H9 (cell line): ENCODE measurements around the gene FOSL2. TPM values are rescaled to one million over a fixed set of nuclear protein-coding genes. Genes with fewer than 3 reads are reported as not detected.

Experiments used
- DNase-seq: peaks from one replicate; pipeline ENCODE4 v3.0.0-alpha.2; 2017
- H2AFZ ChIP-seq: one replicate; pipeline ENCODE4 v1.6.1; 2013; ENCODE audit warnings: mild to moderate bottlenecking, low read length, control low read depth, moderate library complexity
- H2AK5ac ChIP-seq: 2 replicates; pipeline ENCODE4 v1.6.1; 2013; ENCODE audit warnings: low read length, control low read depth, mixed read lengths; ENCODE audit not compliant: insufficient read length
- H2BK120ac ChIP-seq: one replicate; pipeline ENCODE4 v1.6.1; 2013; ENCODE audit warnings: low read depth, mild to moderate bottlenecking, low read length, control low read depth, inconsistent platforms; ENCODE audit not compliant: poor library complexity, severe bottlenecking
- H2BK12ac ChIP-seq: 2 replicates; pipeline ENCODE4 v1.6.1; 2013; ENCODE audit warnings: low read length, control low read depth, mixed read lengths, low read depth; ENCODE audit not compliant: insufficient read length
- H2BK15ac ChIP-seq: 2 replicates; pipeline ENCODE4 v1.6.1; 2013; ENCODE audit warnings: low read depth, low read length, control low read depth
- H2BK20ac ChIP-seq: one replicate; pipeline ENCODE4 v1.6.1; 2013; ENCODE audit warnings: low read depth, mild to moderate bottlenecking, low read length, control low read depth, inconsistent platforms; ENCODE audit not compliant: poor library complexity, severe bottlenecking
- H2BK5ac ChIP-seq: 2 replicates; pipeline ENCODE4 v1.6.1; 2013; ENCODE audit warnings: low read length, control low read depth, mixed read lengths; ENCODE audit not compliant: insufficient read length
- H3K14ac ChIP-seq: 2 replicates; pipeline ENCODE4 v1.6.1; 2013; ENCODE audit warnings: low read length, control low read depth; ENCODE audit not compliant: insufficient read depth
- H3K18ac ChIP-seq: 2 replicates; pipeline ENCODE4 v1.6.1; 2013; ENCODE audit warnings: low read depth, mild to moderate bottlenecking, mixed read lengths, low read length, control low read depth; ENCODE audit not compliant: insufficient read length
- H3K23ac ChIP-seq: 2 replicates; pipeline ENCODE4 v1.6.1; 2013; ENCODE audit warnings: low read length, control low read depth, mixed read lengths, low read depth; ENCODE audit not compliant: insufficient read length
- H3K23me2 ChIP-seq: 2 replicates; pipeline ENCODE4 v1.6.1; 2013; ENCODE audit warnings: low read depth, mild to moderate bottlenecking, mixed read lengths, low read length, control low read depth; ENCODE audit not compliant: insufficient read length, poor library complexity, severe bottlenecking
- H3K27ac ChIP-seq: 2 replicates; pipeline ENCODE4 v1.5.1; 2013; ENCODE audit warnings: low read length, control low read depth, mixed read lengths, low read depth; ENCODE audit not compliant: insufficient read length
- H3K27me3 ChIP-seq: 2 replicates; pipeline ENCODE4 v1.6.1; 2013; ENCODE audit warnings: low read length, control low read depth, inconsistent platforms; ENCODE audit not compliant: insufficient read depth
- H3K4ac ChIP-seq: 2 replicates; pipeline ENCODE4 v1.6.1; 2013; ENCODE audit warnings: low read depth, mild to moderate bottlenecking, control low read depth, inconsistent platforms, low read length, moderate library complexity
- H3K4me1 ChIP-seq: 2 replicates; pipeline ENCODE4 v1.6.1; 2013; ENCODE audit warnings: low read length, control low read depth, inconsistent platforms; ENCODE audit not compliant: insufficient read depth
- H3K4me2 ChIP-seq: 2 replicates; pipeline ENCODE4 v1.6.1; 2013; ENCODE audit warnings: low read length, control low read depth, mixed read lengths; ENCODE audit not compliant: insufficient read length, insufficient read depth
- H3K56ac ChIP-seq: 2 replicates; pipeline ENCODE4 v1.6.1; 2013; ENCODE audit warnings: low read depth, mild to moderate bottlenecking, mixed read lengths, low read length, control low read depth; ENCODE audit not compliant: insufficient read length
- H3K79me1 ChIP-seq: 2 replicates; pipeline ENCODE4 v1.6.1; 2013; ENCODE audit warnings: low read depth, mild to moderate bottlenecking, moderate library complexity, low read length, control low read depth, inconsistent platforms; ENCODE audit not compliant: insufficient read depth, poor library complexity, severe bottlenecking
- H3K79me2 ChIP-seq: 2 replicates; pipeline ENCODE4 v1.6.1; 2013; ENCODE audit warnings: low read length, control low read depth, inconsistent platforms; ENCODE audit not compliant: insufficient read depth
- H3K9ac ChIP-seq: 2 replicates; pipeline ENCODE4 v1.6.1; 2013; ENCODE audit warnings: low read length, control low read depth, mixed read lengths; ENCODE audit not compliant: insufficient read length; ENCODE audit errors: extremely low read depth
- H3K9me3 ChIP-seq: one replicate; pipeline ENCODE4 v1.6.1; 2013; ENCODE audit warnings: low read depth, low read length, inconsistent platforms; ENCODE audit not compliant: control insufficient read depth
- H3T11ph ChIP-seq: one replicate; pipeline ENCODE4 v1.6.1; 2013; ENCODE audit warnings: mild to moderate bottlenecking, low read length, control low read depth, inconsistent platforms
- H4K20me1 ChIP-seq: one replicate; pipeline ENCODE4 v1.6.1; 2013; ENCODE audit not compliant: control insufficient read depth, insufficient read length, insufficient read depth
- H4K5ac ChIP-seq: 2 replicates; pipeline ENCODE4 v1.6.1; 2013; ENCODE audit warnings: low read depth, mild to moderate bottlenecking, mixed read lengths, low read length, control low read depth; ENCODE audit not compliant: insufficient read length
- H4K8ac ChIP-seq: replicated peaks from 2 replicates; pipeline ENCODE4 v1.6.1; 2013; ENCODE audit warnings: low read length, control low read depth, mixed read lengths, low read depth; ENCODE audit not compliant: insufficient read length
- H4K91ac ChIP-seq: 2 replicates; pipeline ENCODE4 v1.6.1; 2013; ENCODE audit warnings: low read depth, mild to moderate bottlenecking, moderate library complexity, mixed read lengths, low read length, control low read depth; ENCODE audit not compliant: insufficient read length
- H3K27ac Mint-ChIP-seq, 3 experiments: 2 replicates in 2 of 3; 3 replicates in 1 of 3; pipeline ENCODE4 v1.8.0; 2020 to 2021; ENCODE audit warnings: mixed read lengths in 3 of 3, mild to moderate bottlenecking in 1 of 3, moderate library complexity in 1 of 3
- H3K27me3 Mint-ChIP-seq: 2 replicates; pipeline ENCODE4 v1.8.0; 2021; ENCODE audit warnings: low read depth, mild to moderate bottlenecking, moderate library complexity, mixed read lengths
- H3K36me3 Mint-ChIP-seq, 3 experiments: 2 replicates in 2 of 3; 3 replicates in 1 of 3; pipeline ENCODE4 v1.8.0; 2020 to 2021; ENCODE audit warnings: low read depth in 3 of 3, mixed read lengths in 3 of 3; ENCODE audit not compliant: insufficient read depth in 1 of 3
- H3K4me1 Mint-ChIP-seq, 2 experiments: 2 replicates each; pipeline ENCODE4 v1.8.0; 2020; ENCODE audit warnings: mixed read lengths in 2 of 2
- H3K4me3 Mint-ChIP-seq, 2 experiments: 2 replicates in 1 of 2; 3 replicates in 1 of 2; pipeline ENCODE4 v1.8.0; 2020 to 2021; ENCODE audit warnings: mild to moderate bottlenecking in 2 of 2, mixed read lengths in 2 of 2, moderate library complexity in 1 of 2
- H3K9me3 Mint-ChIP-seq, 2 experiments: 2 replicates in 1 of 2; 3 replicates in 1 of 2; pipeline ENCODE4 v1.8.0; 2020; ENCODE audit warnings: mild to moderate bottlenecking in 2 of 2, mixed read lengths in 2 of 2, moderate library complexity in 1 of 2
- CTCF ChIP-seq: fragments of 200-600 bp; sonication (generic); conservative IDR thresholded peaks from 3 replicates; pipeline ENCODE4 v1.8.0; 2021; ENCODE audit warnings: antibody characterized with exemption, mild to moderate bottlenecking
- WGBS: extraction: QIAGEN DNeasy Blood & Tissue Kit; methylation state at CpG from one replicate; pipeline ENCODE4 v1.1.7; 2013; ENCODE audit warnings: missing lambda C conversion rate, low lambda C conversion rate, mixed read lengths; ENCODE audit not compliant: insufficient read length; ENCODE audit errors: extremely low coverage; 5-methylcytosine and 5-hydroxymethylcytosine counted together
- total RNA-seq: library from RNA; stranded (reverse); gene quantifications from 2 replicates; pipeline ENCODE4 v1.2.1, GENCODE V29; 2021

FOSL2 gene
- total RNA-seq, 1 experiment from 2014 or later = 7.4 TPM

DNA sequence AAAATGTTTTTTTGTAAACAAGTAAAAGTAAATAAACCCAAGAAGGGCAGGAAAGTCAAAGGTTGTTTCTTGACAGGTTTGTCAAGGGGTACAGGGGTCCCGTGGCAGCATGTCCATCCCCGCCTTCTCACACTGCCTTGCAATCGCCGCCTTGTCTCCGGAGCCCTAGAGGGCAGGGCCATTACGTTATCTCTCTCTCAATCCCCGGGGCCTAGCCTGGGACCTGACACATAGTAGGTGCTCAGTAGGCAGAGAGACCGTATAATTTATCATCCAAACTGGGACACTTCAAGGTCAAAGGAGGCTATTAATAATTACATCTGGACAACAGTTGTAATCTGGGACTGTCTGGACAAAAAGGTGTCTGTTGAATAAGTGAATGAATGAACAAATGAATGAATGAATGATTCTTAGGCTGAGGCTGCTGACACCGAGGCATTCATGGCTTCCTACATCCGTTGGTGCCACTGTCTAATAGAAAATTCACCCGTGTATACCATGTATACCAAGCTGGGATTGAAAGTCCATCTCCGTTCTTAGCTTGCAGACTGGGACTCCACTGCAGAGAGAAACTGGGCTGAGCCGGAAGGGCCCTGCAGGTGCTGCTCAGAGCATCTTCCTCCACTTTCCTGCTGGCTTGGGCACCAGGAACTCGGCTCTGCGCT, 58.4 kb downstream of the FOSL2 start:
- Histone ChIP-seq H3K27me3 (no peaks in the 10 kb centered on the region), H3K79me2 (no peaks in the 10 kb centered on the region)
- no peaks in the 10 kb centered on the region for H3K36me3 Mint-ChIP-seq

More for the DNA sequence above, 58.4 kb downstream of the FOSL2 start:
- Histone ChIP-seq H3K56ac (no peak overlapping the region), H2AFZ (no peak overlapping the region), H3K4me1 (no peaks in the 10 kb centered on the region; the same call in 1 of the 2 replicates), H4K91ac (no peak overlapping the region), H2AK5ac (no peak overlapping the region), H3K4me2 (no peak overlapping the region), H2BK12ac (no peak overlapping the region), H3K9me3 (no peaks in the 10 kb centered on the region), H3K18ac (no peak overlapping the region), H3K79me1 (no peaks in the 10 kb centered on the region), H2BK120ac (no peak overlapping the region), H2BK15ac (no peak overlapping the region), H3K23me2 (no peaks in the 10 kb centered on the region), H3K27ac (no peak overlapping the region), H2BK20ac (no peak overlapping the region), H3K23ac (no peak overlapping the region), H4K8ac (no peak overlapping the region), H4K20me1 (no peaks in the 10 kb centered on the region), H3T11ph (no peak overlapping the region), H2BK5ac (no peak overlapping the region), H4K5ac (no peak overlapping the region), H3K14ac (no peak overlapping the region), H3K4ac (no peak overlapping the region), H3K9ac (no peak overlapping the region)
- no CpG with 5 or more reads among the region's 15 CpGs for WGBS
- H3K4me3 Mint-ChIP-seq = no peak overlapping the region
- no peak overlapping the region for H3K27ac Mint-ChIP-seq
- H3K9me3 Mint-ChIP-seq = no peaks in the 10 kb centered on the region
- TF ChIP-seq CTCF = no peak
- DNase-seq = no peak
- H3K27me3 Mint-ChIP-seq = no peaks in the 10 kb centered on the region; the same call in 1 of the 2 replicates
- H3K4me1 Mint-ChIP-seq = peaks cover 9 to 13% of the 10 kb centered on the region in 2 experiments
